ENCODE data around the gene IL4R.
"Not testable (repeated sequence)": the region's sequence is repeated elsewhere in the genome, so short reads cannot be mapped to it uniquely, and the experiment has no call there.

The IL4R gene

DNA sequence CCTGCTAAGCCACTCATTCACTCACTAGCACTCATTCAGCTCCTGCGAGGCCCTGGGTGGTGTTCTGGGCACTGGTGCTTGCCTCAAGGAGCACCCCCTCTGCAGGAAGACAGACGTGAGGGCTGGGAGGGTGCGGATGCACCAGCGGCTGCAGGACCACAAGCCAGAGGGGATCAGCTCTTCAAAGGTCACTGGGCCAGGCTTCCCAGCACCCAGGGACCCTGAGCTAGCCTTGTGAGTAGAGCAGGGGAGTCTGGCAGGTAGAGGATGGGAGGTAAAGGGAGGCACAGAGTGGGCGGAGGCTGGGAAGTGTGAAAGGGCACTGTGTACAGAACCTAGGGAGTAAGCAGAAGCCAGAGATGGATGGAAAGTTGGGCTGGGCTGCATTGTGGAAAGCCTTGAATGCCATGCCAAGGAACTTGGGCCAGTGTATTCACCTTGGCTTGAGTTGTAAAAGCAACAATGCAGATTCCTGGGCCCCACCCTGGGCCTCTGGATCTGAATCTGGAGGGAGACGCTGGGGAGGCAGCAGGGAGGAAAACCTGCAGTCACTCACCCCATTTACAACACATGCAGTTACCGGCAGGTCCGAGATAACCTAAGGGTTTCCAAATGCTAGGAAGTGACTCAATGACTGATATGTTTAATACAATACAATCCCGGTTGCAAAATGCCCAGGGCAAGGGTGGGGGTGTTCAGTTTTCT is 1.7 kb downstream of the IL4R start:
- DNase-seq (ENCODE audit: low spot score), result no peak

DNA sequence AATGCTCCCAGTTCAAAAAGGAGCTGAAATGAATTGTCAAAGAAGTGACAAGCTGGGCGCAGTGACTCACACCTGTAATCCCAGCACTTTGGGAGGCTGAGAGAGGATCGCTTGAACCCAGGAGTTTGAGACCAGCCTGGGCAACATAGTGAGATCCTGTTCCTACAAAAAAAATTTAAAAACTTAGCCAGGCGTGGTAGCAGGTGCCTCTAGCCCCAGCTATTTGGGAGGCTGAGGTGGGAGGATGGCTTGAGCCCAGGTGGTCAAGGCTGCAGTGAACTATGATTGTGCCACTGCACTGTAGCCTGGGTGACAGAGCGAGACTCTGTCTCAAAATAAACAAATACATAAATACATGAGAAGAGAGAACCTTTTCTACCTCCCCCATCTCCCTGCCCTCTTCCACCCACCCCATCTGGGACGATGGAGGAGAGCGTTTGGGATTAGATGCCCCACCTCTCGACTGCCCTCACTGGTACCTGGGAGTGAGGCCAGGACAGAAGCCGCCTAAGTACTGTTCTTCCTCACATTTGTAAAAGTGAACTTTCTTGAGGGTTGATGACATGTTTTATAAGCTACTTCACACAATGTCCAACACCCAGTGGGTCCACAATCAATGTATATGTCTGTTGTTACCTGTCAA is 2.4 kb downstream of the IL4R start:
- no peak for DNase-seq (ENCODE audit: low spot score)

DNA sequence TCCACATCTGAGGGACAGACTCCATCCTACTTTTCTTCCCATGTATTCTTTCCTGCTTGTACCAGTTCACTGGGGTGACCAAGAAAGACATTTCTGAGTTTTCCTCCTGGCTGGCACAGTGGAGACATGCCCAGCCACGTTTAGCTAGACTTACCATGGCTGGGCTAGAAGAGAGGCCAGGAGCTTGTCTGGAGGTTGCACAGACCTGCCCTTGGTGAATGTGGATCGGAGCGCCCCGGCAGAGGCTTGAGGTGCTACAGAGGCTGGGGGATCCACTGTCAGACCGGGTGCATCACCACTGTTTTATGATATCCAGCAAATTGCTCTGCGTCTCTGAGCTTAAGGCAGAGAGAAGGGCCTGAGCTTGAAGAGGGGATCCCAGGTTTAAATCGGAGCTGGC is 3.5 kb downstream of the IL4R start:
- no peak for DNase-seq (ENCODE audit: low spot score)

DNA sequence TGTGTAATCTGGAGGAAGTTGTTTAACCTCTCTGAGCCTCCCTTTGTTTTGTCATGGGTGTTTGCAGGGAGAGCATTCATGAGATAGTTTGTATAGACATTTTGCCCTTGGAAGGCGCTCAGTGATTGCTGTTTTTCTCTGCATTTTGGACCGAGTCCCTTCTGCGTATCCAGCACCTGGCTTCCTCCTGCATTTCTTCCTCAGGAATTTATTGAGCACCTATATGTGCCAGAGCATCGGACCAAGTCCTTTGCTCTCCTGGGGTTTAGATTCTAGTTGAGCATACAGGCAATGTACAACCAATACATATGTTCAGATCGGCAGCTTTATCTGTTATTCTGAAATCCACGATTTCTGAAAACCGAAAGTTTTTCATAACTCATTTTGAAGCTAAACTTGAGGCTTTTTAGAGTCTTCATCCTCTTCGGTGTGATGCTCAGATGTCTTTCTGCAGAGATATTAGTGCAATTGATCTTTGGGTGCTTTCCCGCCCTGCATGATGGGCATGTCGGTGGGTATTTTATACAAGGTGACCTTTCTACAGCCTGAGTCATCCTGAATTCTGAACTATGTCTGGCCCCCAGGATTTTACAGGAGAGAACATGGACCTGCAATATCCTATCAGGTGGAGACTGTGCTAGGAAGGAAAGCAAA is 4.1 kb downstream of the IL4R start:
- no peak for DNase-seq (ENCODE audit: low spot score)

DNA sequence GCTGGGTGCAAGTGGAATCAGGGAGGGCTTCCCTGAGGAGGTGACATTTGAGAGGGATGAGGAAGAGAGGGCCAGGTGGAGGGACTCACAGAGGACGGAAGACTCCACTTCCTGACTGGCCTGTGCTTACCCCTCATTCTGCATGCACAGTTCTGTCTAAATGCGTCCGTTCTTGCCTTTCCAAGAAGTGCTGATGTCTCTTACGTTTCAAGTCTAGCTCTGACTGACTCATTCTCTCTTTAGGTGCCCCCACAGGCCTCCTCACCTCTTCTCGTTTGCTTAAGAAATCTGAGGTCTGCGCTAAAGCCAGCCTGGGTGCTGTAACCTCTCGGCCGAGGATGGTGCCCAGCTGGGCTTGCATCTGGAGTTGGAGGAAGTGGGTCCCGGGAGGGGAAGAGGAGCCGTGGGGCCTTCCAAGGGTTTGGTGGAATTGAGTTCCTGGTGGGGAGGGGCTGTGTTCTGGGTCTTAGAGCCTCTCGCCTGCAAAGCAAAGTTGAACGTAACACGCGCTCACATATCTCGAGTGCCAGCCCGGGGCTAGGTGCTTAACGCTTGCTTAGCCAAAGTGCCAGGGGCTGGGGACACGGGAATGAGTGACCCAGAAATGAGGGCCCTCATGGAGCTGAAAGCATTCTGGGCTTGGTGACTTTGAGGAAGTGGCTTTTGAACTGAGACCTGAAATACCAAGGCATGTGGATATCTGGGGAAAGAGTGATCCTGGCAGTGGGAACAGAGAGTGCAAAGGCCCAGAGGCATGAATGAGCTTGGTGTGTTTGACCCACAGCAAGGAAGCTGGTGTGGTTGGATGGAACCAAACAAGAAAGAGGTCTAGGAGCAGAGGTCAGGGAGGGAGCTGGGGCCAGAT is 4.8 kb downstream of the IL4R start:
- no peak for DNase-seq (ENCODE audit: low spot score)

DNA sequence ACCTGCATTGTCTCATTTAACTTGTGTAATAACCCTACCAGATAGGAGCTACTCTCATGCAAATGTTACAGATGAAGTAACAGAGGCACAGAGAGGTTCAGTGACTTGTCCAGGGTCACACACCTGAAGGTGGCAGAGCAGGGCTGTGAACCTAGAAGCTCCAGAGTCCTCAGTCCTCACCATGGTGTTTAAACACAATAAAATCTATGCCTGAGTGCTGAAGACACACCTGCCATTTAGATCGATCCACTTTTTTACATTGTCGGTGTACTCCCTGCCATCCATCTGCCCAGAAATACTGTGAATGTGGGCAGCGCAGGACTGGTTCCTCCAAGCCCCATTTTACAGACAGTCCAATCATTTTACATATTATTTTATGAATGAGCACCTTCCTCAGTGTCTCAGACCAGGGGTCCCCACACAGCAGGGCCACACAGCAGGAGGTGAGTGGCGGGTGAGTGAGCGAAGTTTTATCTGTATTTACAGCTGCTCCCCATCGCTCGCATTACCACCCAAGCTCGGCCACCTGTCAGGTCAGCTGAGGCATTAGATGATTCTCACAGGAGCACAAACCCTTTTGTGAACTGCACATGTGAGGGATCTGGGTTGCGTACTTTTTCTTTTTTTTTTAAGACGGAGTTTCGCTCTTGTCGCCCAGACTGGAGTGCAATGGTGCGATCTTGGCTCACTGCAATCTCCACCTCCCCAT is 5.6 kb downstream of the IL4R start:
- no peak for DNase-seq (ENCODE audit: low spot score)

DNA sequence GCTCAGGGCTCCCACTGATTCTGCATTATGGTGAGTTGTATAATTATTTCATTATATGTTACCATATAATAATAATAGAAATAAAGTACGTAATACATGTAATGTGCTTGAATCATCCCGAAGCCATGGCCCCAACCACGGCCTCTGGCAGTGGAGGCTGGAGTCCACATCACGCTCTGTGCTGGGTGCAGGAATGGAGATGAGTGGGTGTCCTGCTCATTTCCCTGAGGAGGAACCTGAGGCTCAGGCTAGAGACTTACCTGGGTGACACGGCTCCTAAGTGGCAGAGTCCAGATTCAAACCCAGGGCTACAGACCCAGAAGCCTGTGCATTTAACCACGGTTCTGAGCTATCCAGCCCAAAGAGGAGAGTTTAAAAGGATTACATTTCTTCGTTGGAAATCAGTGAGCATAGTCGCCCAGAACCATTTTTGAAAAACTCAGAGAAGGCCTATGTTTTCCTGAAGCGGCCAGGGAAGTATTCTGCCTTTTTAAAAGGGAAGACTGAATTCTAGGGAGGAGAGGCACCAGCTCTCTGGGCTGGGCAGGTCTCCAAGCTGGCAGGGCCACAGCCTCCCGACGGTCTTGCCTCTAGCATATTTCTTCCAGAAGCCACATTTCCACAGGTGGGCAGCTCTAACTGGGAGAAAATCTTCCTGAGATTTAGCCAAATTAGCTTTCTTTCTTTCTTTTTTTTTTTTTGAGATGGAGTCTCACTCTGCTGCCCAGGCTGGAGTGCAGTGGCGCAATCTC is 6.7 kb downstream of the IL4R start:
- no peak for DNase-seq (ENCODE audit: low spot score)

DNA sequence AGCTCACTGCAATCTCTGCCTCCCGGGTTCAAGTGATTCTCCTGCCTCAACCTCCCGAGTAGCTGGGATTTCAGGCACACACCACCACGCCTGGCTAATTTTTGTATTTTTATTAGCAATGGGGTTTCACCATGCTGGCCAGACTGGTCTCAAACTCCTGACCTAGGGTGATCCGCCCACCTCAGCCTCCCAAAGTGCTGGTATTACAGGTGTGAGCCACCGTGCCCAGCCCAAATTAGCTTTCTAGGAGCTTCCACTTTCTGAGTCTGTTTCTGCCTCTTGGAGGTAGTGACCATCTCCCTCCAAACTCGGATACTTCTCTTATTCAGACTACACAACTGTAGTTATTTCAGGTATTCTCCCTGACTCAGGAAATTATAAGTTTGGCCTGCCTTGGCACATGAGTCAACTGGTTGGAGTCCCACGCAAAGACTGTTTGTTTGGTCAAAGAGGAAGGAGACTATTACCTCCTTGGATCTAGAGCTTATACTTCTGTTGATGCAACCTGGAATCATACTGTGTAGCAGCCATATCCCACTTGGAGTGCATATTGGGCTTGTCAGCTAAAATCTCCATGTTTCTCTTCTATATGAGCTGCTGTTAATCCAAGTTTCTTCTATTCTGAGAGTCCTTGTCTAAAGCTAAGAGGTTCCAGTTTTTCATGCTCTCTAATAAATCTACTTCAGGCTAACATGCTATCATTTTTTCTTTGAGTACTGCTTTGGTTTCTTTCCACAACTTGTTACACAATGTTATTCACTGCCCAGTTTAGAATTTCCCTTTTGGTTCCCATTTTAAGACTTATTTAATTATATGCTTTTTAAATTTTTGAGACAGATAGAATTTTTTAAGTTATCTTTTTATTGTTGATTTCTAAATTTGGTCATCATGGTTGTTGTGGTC is 7.5 kb downstream of the IL4R start:
- no peak for DNase-seq (ENCODE audit: low spot score)

DNA sequence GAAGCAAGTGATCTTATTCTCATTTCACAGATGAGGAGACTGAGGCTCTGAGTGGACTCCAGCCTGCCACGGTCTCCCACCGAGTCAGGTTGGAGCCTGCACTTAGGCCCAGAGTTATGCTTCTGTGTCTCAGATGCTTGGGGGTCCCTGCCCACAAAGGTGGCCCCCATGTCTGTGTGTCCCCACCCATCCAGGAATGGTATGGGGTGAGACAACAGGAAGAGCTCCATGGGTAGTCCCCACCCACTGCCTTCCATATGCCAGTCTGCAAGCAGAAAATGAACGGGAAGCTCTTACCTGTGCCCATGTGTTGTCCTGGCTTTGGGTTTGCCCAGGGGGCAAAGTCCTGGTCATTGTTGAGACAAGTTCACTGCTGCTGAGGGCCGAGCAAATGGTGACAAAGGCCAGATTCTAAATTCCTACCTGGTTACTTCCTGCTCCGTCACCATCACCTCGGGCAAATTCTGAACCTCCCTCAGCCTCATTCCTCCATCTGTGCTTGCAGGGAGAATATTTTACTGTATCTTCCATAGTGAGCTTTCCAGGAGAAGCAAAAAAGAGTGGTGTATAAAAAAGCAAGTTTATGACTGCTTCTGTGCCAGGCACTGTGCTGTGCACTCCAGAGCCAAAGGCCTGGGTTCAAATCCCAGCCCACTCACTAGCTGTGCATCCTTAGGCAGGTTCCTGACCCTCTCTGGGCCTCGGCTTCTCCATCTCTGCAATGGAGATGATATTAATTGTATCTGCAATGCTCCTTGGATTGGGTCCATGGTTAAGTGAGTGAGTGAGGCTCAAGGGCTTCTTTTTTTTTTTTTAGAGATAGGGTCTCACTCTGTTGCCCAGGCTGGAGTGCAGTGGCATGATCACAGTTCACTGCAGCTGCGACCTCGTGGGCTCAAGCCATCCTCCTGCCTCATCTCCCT is 9.3 kb downstream of the IL4R start:
- no peak for DNase-seq (ENCODE audit: low spot score)

DNA sequence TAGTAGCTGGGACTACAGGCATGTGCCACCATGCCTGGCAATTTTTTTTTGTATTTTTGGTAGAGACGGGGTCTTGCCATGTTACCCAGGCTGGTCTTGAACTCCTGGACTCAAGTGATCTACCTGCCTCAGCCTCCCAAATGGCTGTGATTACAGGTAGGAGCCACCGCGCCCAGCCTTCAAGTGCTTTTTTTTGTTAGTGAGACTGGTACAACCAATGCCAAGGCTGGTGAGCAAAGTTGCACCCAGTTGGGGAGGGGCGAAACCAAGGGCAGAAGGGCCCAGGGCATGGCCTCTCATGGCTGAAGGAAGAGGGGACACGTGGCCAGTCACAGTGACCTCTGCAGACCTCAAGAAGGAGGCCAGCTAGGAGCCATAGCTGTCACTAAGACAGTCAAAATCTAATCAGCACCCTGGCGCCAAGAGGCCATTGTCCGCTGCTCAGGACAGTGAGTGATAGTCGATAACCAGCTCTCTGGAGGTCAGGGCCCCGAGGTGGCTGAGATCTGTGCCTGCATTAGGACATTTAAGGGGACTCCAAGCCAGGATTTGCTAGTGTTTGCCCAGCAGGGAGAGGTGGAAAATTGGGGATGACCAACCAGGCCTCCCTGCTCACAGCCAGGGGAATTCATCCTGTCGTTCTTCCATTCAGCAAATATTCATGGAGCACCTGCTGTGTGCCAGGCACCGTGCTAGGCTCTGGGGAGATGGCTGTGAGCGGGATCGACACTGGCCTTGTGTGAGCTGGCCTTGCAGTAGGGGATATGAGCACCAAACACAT is 10.2 kb downstream of the IL4R start:
- DNase-seq (ENCODE audit: low spot score), result no peak

DNA sequence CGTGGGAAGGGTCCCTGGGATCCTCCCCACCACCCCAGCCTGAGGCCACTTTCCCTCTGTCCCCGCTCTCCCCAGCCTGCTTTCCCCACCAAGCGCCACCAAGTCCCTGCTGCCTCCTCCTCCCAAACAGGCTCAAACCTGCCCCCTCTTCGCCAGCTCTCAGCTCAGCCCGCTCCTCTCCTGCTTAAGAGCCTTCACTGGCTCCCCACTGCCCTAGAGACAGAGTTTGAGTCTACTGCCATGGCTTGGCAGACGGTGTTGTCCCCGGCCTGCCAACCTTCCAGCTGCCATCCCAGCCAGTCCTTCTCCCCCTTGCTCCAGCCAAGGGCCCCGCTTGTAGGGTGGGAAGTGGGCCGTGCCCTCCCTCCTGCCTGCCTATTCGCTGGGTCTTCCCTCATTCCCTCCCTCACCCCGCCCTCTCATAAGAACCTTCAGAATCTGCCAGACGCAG is 11.1 kb downstream of the IL4R start:
- DNase-seq (ENCODE audit: low spot score), result no peak

DNA sequence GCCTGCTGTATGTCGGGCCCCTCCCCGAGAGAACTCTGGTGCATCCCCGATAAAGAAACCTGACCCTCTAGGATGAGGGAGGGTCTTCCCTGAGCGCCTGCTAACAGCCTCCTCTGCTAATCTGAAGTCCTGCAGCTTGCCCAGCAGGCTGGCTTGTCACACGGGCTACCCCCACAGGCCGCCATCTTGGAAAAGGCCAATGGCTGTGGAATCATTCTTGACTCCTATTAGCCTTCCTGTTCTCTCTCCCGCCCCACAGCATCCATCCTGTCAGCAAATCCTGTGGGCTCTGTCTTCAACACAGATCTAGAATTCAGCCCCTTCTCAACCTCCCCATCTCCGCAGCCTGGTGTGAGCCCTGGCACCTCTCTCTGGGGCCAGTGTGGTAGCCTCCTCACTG is 12.0 kb downstream of the IL4R start:
- no peak for DNase-seq (ENCODE audit: low spot score)

DNA sequence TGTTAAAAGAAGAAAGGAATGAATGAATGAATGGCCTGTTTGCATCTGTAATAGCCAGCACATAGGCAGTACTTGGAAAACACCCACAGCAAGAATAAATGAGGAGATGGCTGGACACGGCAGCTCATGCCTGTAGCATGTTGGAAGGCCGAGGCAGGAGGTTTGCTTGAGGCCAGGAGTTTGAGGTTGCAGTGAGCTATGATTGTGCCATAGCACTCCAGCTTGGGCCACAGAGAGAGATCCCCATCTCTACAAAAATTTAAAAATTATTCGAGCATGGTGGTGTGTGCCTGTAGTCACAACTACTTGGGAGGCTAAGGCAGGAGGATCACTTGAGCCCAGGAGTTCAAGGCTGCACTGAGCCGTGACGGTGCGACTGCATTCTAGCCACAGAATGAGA is 12.5 kb downstream of the IL4R start:
- no peak for DNase-seq (ENCODE audit: low spot score)

DNA sequence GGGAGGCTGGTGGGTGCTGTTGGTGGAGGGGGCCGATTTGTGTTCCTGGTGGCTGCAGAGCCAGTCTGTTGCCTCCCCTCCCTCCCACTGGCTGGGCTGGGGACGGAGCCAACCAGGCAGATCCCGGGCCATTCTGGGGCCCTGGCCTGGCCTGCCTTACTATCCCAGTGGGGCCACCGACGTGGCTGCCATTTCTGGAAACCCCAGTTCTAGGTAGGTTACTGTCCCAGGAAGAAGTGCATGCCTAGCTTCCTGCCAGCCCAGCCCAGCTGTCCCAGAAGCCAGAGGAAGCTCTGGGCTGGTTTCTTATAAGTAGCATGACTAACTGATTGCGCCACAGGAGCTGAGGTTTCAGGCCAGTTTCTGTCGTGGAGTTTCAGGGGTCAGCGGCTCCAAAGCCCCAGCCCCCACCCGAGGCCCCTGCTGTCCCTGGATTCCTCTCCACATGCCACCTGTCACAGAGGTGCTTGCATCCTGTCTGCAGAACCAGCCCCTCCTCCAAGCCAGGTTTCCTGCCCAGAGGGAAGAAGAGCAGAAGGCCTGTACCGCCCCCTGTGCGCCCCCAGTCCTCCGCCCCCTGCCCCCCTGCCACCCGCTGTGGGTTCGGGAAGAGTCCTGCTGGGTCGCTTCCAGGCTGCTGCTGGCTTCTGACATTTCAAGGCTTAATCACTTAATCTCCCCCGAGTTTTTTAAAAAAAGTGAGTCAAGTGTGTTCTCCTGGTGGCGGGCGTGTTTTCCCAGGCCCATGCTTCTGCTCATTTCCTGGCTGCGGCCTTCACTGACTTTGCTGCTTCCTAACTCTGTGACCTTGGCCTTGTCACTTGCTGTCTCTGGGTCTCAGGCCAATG is 13.2 kb downstream of the IL4R start:
- DNase-seq (ENCODE audit: low spot score), result peak; percentile 29

DNA sequence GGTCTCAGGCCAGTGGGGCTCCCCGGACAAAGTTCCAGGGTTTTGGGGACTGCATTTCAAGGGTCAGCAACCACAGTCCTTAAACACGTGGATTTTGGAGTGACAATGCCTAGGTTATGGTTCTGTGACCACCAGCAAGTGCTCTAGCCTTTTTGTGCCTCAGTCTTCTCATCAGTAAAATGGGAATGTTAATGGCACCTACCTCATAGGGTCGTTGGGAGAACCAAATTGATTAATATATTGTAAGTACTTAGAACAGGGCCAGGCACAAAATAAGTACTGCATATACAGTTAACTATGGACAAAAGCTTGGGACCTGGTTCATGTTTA is 13.8 kb downstream of the IL4R start:
- no peak for DNase-seq (ENCODE audit: low spot score)

DNA sequence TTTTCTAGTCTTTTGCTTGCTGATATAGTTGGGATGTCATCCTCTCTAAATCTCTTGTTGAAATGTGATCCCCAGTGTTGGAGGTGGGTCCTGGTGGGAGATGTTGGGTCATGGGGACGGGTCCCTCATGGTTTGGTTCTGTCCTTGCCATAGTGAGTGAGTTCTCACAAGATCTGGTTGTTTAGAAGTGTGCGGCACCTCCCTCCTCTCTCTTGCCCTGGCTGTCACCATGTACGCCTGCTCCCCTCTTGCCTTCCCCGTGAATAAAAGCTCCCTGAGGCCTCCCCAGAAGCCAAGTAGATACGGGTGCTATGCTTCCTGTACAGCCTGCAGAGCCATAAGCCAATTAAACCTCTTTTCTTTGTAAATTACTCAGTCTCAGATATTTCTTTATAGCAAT is 15.2 kb downstream of the IL4R start:
- no peak for DNase-seq (ENCODE audit: low spot score)

DNA sequence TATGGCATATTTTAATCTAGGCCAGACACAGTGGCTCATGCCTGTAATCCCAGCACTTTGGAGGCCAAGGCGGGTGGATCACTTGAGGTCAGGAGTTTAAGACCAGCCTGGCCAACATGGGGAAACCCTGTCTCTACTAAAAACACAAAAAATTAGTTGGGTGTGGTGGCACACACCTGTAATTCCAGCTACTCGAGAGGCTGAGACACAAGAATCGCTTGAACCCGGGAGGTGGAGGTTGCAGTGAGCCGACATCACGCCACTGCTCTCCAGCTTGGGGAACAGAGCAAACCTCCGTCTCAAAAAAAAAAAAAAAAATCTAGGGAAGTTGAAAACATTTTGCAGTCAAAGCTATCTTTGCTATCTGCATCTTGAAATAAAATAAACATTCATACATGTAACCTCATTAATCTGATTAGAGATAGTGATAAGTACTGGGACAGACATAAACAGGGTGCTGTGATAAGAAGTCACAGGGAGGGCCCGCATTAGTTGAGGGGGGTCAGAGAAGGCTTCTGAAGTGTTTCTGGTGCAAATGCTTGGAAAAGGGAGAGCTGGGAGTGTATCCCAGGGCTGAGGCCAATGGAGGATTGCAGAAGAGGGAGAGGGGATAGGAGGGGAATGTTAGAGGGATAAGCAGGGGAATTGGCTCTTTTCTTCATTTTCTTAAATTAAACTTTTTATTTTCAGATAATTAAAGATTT is 15.8 kb downstream of the IL4R start:
- DNase-seq (ENCODE audit: low spot score), result not testable (repeated sequence)
